Progenitor cell of endocrine pancreas (in vitro differentiated cells): ENCODE data around the gene PLEKHO2. TPM values are rescaled to one million over a fixed set of nuclear protein-coding genes. Genes with fewer than 3 reads are reported as not detected.

Source experiments
- DNase-seq: peaks from one replicate; pipeline ENCODE4 v3.0.0; 2021; ENCODE audit warnings: low spot score; ENCODE audit not compliant: unreplicated experiment
- H3K27ac Mint-ChIP-seq: 2 replicates; pipeline ENCODE4 v1.8.0; 2021; ENCODE audit warnings: mild to moderate bottlenecking, moderate library complexity, mixed read lengths
- H3K27me3 Mint-ChIP-seq: 2 replicates; pipeline ENCODE4 v1.8.0; 2021; ENCODE audit warnings: mixed read lengths
- H3K36me3 Mint-ChIP-seq: 2 replicates; pipeline ENCODE4 v1.8.0; 2022; ENCODE audit warnings: mixed read lengths; ENCODE audit not compliant: insufficient read depth
- H3K4me1 Mint-ChIP-seq: 2 replicates; pipeline ENCODE4 v1.8.0; 2021; ENCODE audit warnings: low read depth, mixed read lengths
- H3K4me3 Mint-ChIP-seq: 2 replicates; pipeline ENCODE4 v1.8.0; 2021; ENCODE audit warnings: low read depth, mild to moderate bottlenecking, moderate library complexity, mixed read lengths
- H3K9me3 Mint-ChIP-seq: 2 replicates; pipeline ENCODE4 v1.8.0; 2021; ENCODE audit warnings: low read depth, mixed read lengths
- CTCF ChIP-seq: fragments of 200-600 bp; sonication (generic); IDR thresholded peaks from one replicate; pipeline ENCODE4 v1.5.0; 2021; ENCODE audit warnings: antibody characterized with exemption, mild to moderate bottlenecking; ENCODE audit not compliant: unreplicated experiment
- total RNA-seq: library from RNA; stranded (reverse); gene quantifications from 2 replicates; pipeline ENCODE4 v1.2.1, GENCODE V29; 2021

Gene PLEKHO2
- total RNA-seq, 1 donor from 2014 or later: 9.6 TPM

- no peaks in the 10 kb centered on the region for H3K27me3 Mint-ChIP-seq
- H3K4me3 Mint-ChIP-seq: no peak overlapping the region
- H3K4me1 Mint-ChIP-seq: no peaks in the 10 kb centered on the region
- no peak overlapping the region for H3K27ac Mint-ChIP-seq
- no peak for DNase-seq
- no peaks in the 10 kb centered on the region for H3K36me3 Mint-ChIP-seq
- TF ChIP-seq CTCF: no peak
- H3K9me3 Mint-ChIP-seq: no peaks in the 10 kb centered on the region
Observed at GRCh38 chr15:64865126-64865997, 23.6 kb downstream of the PLEKHO2 start.

DNA sequence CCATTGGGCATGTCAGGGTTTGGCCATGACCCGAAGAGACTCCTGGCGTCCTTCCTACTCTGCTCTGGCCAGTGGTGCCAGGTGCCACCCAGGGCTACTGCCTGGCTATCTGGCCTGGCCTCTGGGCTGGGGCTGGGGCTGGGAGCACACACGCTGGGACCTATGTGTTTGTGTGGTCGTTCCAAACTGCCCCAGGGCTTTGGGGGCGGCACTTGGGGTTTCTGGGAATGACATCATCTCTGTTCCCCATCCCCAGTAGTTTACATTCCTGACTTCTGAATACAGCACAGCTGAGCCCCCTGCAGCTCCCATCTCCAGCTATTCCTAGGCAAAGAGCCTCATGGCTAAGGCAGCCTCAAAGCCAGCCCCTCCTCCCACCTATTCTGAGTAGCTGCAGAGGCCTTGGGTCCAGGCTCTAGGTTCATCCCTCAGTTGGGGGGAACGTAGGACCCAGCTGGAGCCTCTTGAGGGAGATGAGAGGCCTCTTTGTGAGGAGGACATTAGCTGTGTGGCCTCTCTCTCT lies 24.3 kb downstream of the PLEKHO2 start:
- no peak for DNase-seq
- Mint-ChIP-seq H3K4me3 (no peak overlapping the region), H3K4me1 (no peaks in the 10 kb centered on the region), H3K27ac (no peak overlapping the region), H3K27me3 (no peaks in the 10 kb centered on the region), H3K36me3 (no peaks in the 10 kb centered on the region), H3K9me3 (no peaks in the 10 kb centered on the region)
- TF ChIP-seq CTCF: no peak

- Mint-ChIP-seq H3K9me3 (no peaks in the 10 kb centered on the region), H3K36me3 (no peaks in the 10 kb centered on the region), H3K4me1 (peaks cover 3% of the 10 kb centered on the region), H3K27me3 (no peaks in the 10 kb centered on the region), H3K27ac (no peak overlapping the region), H3K4me3 (no peak overlapping the region)
- no peak for TF ChIP-seq CTCF
- DNase-seq: no peak
Observed at GRCh38 chr15:64869501-64869900, 27.8 kb downstream of the PLEKHO2 start.

DNA sequence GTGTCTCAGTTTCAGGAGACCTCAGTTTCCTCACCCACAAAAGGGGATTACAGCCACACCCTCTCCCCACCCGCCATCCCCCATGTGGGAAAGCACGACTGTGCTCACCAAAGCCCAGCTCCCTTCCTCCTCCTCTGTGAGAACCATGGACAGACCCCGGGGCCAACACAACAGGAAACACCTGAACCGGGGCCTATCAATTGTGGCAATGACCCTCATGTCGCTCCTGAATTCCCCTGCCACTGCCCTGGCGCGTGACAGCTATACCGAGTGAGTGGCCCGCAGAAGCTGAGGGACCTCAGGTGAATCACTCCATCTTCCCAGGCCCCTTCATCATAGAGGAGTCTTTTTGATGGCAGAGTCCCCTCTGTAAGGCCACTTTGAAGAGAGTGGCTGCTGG lies 28.6 kb downstream of the PLEKHO2 start:
- Mint-ChIP-seq H3K27me3 (no peaks in the 10 kb centered on the region), H3K36me3 (no peaks in the 10 kb centered on the region), H3K4me3 (no peak overlapping the region), H3K9me3 (no peaks in the 10 kb centered on the region), H3K27ac (no peak overlapping the region), H3K4me1 (peaks cover 10% of the 10 kb centered on the region)
- no peak for TF ChIP-seq CTCF
- DNase-seq: no peak

GRCh38 chr15:64875641-64876223 lies 34.0 kb downstream of the PLEKHO2 start:
- Mint-ChIP-seq H3K9me3 (no peaks in the 10 kb centered on the region), H3K27ac (no peak overlapping the region), H3K4me1 (peaks cover 12% of the 10 kb centered on the region), H3K4me3 (no peak overlapping the region), H3K27me3 (no peaks in the 10 kb centered on the region), H3K36me3 (no peaks in the 10 kb centered on the region)
- no peak for DNase-seq
- no peak for TF ChIP-seq CTCF
